IPS DF 6.9 (cell line): ENCODE results near the gene SORCS2.

Experiments
- DNase-seq: peaks from one replicate; pipeline ENCODE4 v3.0.0-alpha.2; 2013; ENCODE audit warnings: low read depth, low spot score
- H3K27ac ChIP-seq: one replicate; pipeline ENCODE4 v1.5.1; 2013; ENCODE audit warnings: low read length, control low read depth
- H3K27me3 ChIP-seq: 2 replicates; pipeline ENCODE4 v1.6.1; 2013; ENCODE audit warnings: mild to moderate bottlenecking, low read length; ENCODE audit not compliant: control insufficient read depth, insufficient read depth
- H3K36me3 ChIP-seq: 2 replicates; pipeline ENCODE4 v1.6.1; 2013; ENCODE audit warnings: low read length; ENCODE audit not compliant: control insufficient read depth, insufficient read depth
- H3K4me1 ChIP-seq: 2 replicates; pipeline ENCODE4 v1.6.1; 2013; ENCODE audit warnings: low read length; ENCODE audit not compliant: control insufficient read depth, insufficient read depth
- H3K4me3 ChIP-seq: 2 replicates; pipeline ENCODE4 v1.5.1; 2013; ENCODE audit warnings: mild to moderate bottlenecking, low read length
- H3K9me3 ChIP-seq: 2 replicates; pipeline ENCODE4 v1.6.1; 2013; ENCODE audit warnings: low read length, inconsistent platforms; ENCODE audit not compliant: control insufficient read depth, insufficient read depth
- WGBS: extraction: QIAGEN DNeasy Blood & Tissue Kit; methylation state at CpG from one replicate; pipeline ENCODE4 v1.1.7; 2013; ENCODE audit warnings: mixed read lengths, missing lambda C conversion rate; ENCODE audit not compliant: insufficient read length, insufficient coverage; 5-methylcytosine and 5-hydroxymethylcytosine counted together

The SORCS2 gene

GRCh38 chr4:7414736-7415510 lies 222.6 kb downstream of the SORCS2 start:
- Histone ChIP-seq H3K9me3 (no peaks in the 10 kb centered on the region), H3K27ac (no peak overlapping the region), H3K4me1 (0 out of 2 replicates have a peak, but pooled peaks cover 2% of the 10 kb centered on the region), H3K4me3 (no peak overlapping the region), H3K36me3 (no peaks in the 10 kb centered on the region), H3K27me3 (peaks cover 24% of the 10 kb centered on the region)
- no CpG with 5 or more reads among the region's 12 CpGs for WGBS
- DNase-seq: no peak

- no peak for DNase-seq
- Histone ChIP-seq H3K36me3 (no peaks in the 10 kb centered on the region), H3K4me3 (no peak overlapping the region), H3K4me1 (0 out of 2 replicates have a peak, but pooled peaks cover 2% of the 10 kb centered on the region), H3K9me3 (no peaks in the 10 kb centered on the region), H3K27ac (no peak overlapping the region), H3K27me3 (peaks cover 24% of the 10 kb centered on the region)
- no CpG with 5 or more reads among the region's 16 CpGs for WGBS
Measured at GRCh38 chr4:7415927-7416686, 223.8 kb downstream of the SORCS2 start.

GRCh38 chr4:7416745-7417432 lies 224.6 kb downstream of the SORCS2 start:
- no CpG with 5 or more reads among the region's 14 CpGs for WGBS
- Histone ChIP-seq H3K9me3 (no peaks in the 10 kb centered on the region), H3K36me3 (no peaks in the 10 kb centered on the region), H3K4me3 (no peak overlapping the region), H3K27me3 (peaks cover 23% of the 10 kb centered on the region), H3K27ac (no peak overlapping the region), H3K4me1 (0 out of 2 replicates have a peak, but pooled peaks cover 2% of the 10 kb centered on the region)
- no peak for DNase-seq

GRCh38 chr4:7417639-7418038 lies 225.3 kb downstream of the SORCS2 start:
- H3K4me1 ChIP-seq: 0 out of 2 replicates have a peak, but pooled peaks cover 2% of the 10 kb centered on the region
- H3K4me3 ChIP-seq: no peak overlapping the region
- DNase-seq: no peak
- H3K27ac ChIP-seq: no peak overlapping the region
- peaks cover 18% of the 10 kb centered on the region; the same call in 1 of the 2 replicates for H3K27me3 ChIP-seq
- no peaks in the 10 kb centered on the region for H3K9me3 ChIP-seq
- WGBS: no CpG with 5 or more reads among the region's 9 CpGs
- no peaks in the 10 kb centered on the region for H3K36me3 ChIP-seq

- Histone ChIP-seq H3K27ac (no peak overlapping the region), H3K9me3 (no peaks in the 10 kb centered on the region), H3K4me3 (no peak overlapping the region), H3K4me1 (0 out of 2 replicates have a peak, but pooled peaks cover 2% of the 10 kb centered on the region), H3K27me3 (peaks cover 14% of the 10 kb centered on the region; the same call in 1 of the 2 replicates), H3K36me3 (no peaks in the 10 kb centered on the region)
- no CpG with 5 or more reads among the region's 15 CpGs for WGBS
- DNase-seq: no peak
Measured at GRCh38 chr4:7418131-7418943, 226.0 kb downstream of the SORCS2 start.

- WGBS: no CpG with 5 or more reads among the region's 4 CpGs
- no peak overlapping the region for H3K4me3 ChIP-seq
- H3K27me3 ChIP-seq: peaks cover 5% of the 10 kb centered on the region; the same call in 1 of the 2 replicates
Measured at GRCh38 chr4:7419961-7420660, 227.8 kb downstream of the SORCS2 start.

GRCh38 chr4:7420661-7421040 lies 228.3 kb downstream of the SORCS2 start:
- no CpG with 5 or more reads among the region's 14 CpGs for WGBS

More at GRCh38 chr4:7419961-7420660, 227.8 kb downstream of the SORCS2 start:
- DNase-seq: no peak
- Histone ChIP-seq H3K27ac (no peak overlapping the region), H3K36me3 (no peaks in the 10 kb centered on the region), H3K9me3 (no peaks in the 10 kb centered on the region), H3K4me1 (0 out of 2 replicates have a peak, but pooled peaks cover under 1% of the 10 kb centered on the region)

GRCh38 chr4:7421356-7422150 lies 229.2 kb downstream of the SORCS2 start:
- Histone ChIP-seq H3K27ac (no peak overlapping the region), H3K36me3 (no peaks in the 10 kb centered on the region), H3K27me3 (no peaks in the 10 kb centered on the region; the same call in 1 of the 2 replicates), H3K9me3 (no peaks in the 10 kb centered on the region), H3K4me3 (no peak overlapping the region; the same call in 1 of the 2 replicates), H3K4me1 (no peaks in the 10 kb centered on the region)
- WGBS: no CpG with 5 or more reads among the region's 24 CpGs
- DNase-seq: no peak

More at GRCh38 chr4:7420661-7421040, 228.3 kb downstream of the SORCS2 start:
- Histone ChIP-seq H3K36me3 (no peaks in the 10 kb centered on the region), H3K27me3 (peaks cover 5% of the 10 kb centered on the region; the same call in 1 of the 2 replicates), H3K9me3 (no peaks in the 10 kb centered on the region), H3K27ac (no peak overlapping the region), H3K4me3 (no peak overlapping the region), H3K4me1 (no peaks in the 10 kb centered on the region)
- DNase-seq: no peak
